ENCODE data around the gene GMDS.

DNA sequence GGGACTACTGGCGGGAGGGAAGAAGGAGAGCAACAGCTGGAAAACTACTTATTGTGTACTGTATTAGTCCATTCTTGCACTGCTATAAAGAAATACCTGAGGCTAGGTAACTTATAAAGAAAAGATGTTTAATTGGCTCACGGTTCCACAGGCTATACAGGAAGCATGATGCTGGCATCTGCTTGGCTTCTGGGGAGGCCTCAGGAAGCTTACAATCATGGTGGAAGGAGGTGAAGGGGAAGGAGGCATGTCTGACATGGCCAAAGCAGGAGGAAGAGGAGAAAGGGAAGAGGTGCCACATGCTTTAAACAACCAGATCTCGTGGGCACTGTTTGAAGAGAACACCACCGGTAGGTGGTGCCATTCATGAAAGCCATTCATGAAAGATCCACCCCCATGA lies 67.3 kb downstream of the GMDS start:
- no peak for TF ChIP-seq POLR2A (IDR thresholded peaks at IDR 0.05)
- TF ChIP-seq, protein P1, sequence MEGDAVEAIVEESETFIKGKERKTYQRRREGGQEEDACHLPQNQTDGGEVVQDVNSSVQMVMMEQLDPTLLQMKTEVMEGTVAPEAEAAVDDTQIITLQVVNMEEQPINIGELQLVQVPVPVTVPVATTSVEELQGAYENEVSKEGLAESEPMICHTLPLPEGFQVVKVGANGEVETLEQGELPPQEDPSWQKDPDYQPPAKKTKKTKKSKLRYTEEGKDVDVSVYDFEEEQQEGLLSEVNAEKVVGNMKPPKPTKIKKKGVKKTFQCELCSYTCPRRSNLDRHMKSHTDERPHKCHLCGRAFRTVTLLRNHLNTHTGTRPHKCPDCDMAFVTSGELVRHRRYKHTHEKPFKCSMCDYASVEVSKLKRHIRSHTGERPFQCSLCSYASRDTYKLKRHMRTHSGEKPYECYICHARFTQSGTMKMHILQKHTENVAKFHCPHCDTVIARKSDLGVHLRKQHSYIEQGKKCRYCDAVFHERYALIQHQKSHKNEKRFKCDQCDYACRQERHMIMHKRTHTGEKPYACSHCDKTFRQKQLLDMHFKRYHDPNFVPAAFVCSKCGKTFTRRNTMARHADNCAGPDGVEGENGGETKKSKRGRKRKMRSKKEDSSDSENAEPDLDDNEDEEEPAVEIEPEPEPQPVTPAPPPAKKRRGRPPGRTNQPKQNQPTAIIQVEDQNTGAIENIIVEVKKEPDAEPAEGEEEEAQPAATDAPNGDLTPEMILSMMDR (IDR thresholded peaks at IDR 0.05): no peak

Measured in Peyer's patch (tissue), 4 donors.